ENCODE measurements around the gene CHRNA5. TPM values are rescaled to one million over a fixed set of nuclear protein-coding genes. Genes with fewer than 3 reads are reported as not detected.
A peak's percentile ranks its signal among the peaks of the same experiment; 100 is the strongest.

The CHRNA5 gene
- polyA plus RNA-seq, 3 donors from 2014 or later: 0.53 to 1.4 (median 0.62) TPM

- Mint-ChIP-seq H3K27ac (no peak overlapping the region), H3K4me3 (peak overlapping the region; percentile 57 to 72 (median 64)), H3K27me3 (ENCODE audit: low read depth in 3 of 3) (peaks cover 3 to 7% (median 5%) of the 10 kb centered on the region in 3 donors), H3K4me1 (peaks cover 0 to 4% of the 10 kb centered on the region in 2 donors), H3K9me3 (no peaks in the 10 kb centered on the region), H3K36me3 (no peaks in the 10 kb centered on the region)
- DNase-seq: no peak
These were observed 76.5 kb downstream of the CHRNA5 start for GRCh38 chr15:78641749-78642275.

- peaks cover 0 to 4% of the 10 kb centered on the region in 2 donors for H3K4me1 Mint-ChIP-seq
- no peak overlapping the region for H3K27ac Mint-ChIP-seq
- peaks cover 3 to 7% (median 5%) of the 10 kb centered on the region in 3 donors for H3K27me3 Mint-ChIP-seq (ENCODE audit: low read depth in 3 of 3)
- H3K9me3 Mint-ChIP-seq: no peaks in the 10 kb centered on the region
- H3K36me3 Mint-ChIP-seq: no peaks in the 10 kb centered on the region
- H3K4me3 Mint-ChIP-seq: no peak overlapping the region
- DNase-seq: no peak
These were observed 77.0 kb downstream of the CHRNA5 start for GRCh38 chr15:78642331-78642730.

Other genes starting within 250 kb of the CHRNA5 start
- not detected for gene CRABP1, start 225.2 kb upstream of the CHRNA5 start, polyA plus RNA-seq
- gene IREB2, start 127.3 kb upstream of the CHRNA5 start, polyA plus RNA-seq: 10 to 100 TPM; 10.5 to 30.5 (median 13.8) TPM
- under 1 TPM in 1 of 3 donors, not detected in 2; 0.31 TPM for gene HYKK, start 57.9 kb upstream of the CHRNA5 start, polyA plus RNA-seq
- 100 to 1,000 TPM; 263 to 510 (median 315) TPM for gene PSMA4, start 25.1 kb upstream of the CHRNA5 start, polyA plus RNA-seq
- gene CHRNA3, start 55.5 kb downstream of the CHRNA5 start, polyA plus RNA-seq: not detected
- gene CHRNB4, start 75.7 kb downstream of the CHRNA5 start, polyA plus RNA-seq: not detected
- gene ADAMTS7, start 245.9 kb downstream of the CHRNA5 start, polyA plus RNA-seq: not detected